ENCODE measurements around the gene CIDEA.

The CIDEA gene

DNA sequence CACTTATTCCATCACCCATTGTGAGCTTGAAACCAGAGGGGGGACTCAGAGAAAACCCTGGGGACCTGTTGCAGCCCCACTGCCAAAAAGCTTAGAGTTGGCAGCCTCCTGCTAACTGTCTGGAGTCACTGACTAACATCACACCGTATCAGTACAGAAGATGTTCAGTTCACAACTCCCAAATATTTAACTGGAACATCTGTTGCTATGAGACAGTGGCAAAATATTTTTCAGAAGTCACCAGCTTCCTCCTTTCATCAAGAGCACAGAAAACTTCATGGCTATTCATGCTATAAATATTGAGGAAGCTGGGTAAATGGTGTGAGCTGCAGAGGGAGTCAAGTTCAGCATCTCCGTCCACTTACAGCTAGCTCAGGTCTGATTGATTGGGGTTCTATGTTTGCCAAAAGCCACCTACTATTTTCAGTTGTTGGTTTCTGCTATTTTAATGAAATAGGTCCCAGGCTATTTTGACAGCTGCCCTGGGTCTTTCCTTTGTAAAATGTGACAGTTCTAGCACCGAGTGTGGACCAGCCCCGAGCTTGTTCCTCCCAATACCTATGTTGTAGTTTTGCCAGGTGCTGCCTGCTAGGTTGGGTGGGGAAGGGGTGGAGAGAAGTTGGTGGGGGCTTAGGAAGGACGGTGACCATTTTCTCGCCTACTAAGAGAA lies 63.6 kb downstream of the CIDEA start:
- H3K36me3 ChIP-seq, result no peaks in the 10 kb centered on the region; the same call in none of the 2 replicates
- no peak for DNase-seq
- H3K4me3 ChIP-seq (ENCODE audit: low read depth, low read length), result no peak overlapping the region
- H3K27me3 ChIP-seq (ENCODE audit: insufficient read depth, low read depth, severe bottlenecking), result no peaks in the 10 kb centered on the region
- no peak overlapping the region for H3K27ac ChIP-seq
- TF ChIP-seq, protein P1, sequence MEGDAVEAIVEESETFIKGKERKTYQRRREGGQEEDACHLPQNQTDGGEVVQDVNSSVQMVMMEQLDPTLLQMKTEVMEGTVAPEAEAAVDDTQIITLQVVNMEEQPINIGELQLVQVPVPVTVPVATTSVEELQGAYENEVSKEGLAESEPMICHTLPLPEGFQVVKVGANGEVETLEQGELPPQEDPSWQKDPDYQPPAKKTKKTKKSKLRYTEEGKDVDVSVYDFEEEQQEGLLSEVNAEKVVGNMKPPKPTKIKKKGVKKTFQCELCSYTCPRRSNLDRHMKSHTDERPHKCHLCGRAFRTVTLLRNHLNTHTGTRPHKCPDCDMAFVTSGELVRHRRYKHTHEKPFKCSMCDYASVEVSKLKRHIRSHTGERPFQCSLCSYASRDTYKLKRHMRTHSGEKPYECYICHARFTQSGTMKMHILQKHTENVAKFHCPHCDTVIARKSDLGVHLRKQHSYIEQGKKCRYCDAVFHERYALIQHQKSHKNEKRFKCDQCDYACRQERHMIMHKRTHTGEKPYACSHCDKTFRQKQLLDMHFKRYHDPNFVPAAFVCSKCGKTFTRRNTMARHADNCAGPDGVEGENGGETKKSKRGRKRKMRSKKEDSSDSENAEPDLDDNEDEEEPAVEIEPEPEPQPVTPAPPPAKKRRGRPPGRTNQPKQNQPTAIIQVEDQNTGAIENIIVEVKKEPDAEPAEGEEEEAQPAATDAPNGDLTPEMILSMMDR (IDR thresholded peaks at IDR 0.05; ENCODE audit: low read depth, low read length), result no peak
- H3K9me3 ChIP-seq (ENCODE audit: severe bottlenecking), result no peaks in the 10 kb centered on the region

DNA sequence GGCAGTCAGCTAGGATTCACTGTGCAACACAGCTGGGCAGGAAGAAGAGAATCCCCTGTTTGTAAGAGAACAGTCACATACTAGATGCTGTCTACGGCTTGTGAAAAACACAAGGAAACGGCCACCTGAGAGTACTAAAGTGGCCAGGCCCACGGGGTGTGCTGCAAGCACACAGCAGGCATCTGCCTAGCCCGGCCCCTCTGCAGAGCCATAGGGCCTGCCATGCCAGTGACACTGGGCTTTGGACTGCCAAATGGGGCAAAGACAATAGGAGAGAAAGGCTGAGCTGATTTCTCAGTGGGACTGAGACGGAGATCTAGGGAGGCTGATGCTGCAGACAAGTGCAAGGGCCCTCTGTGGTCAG lies 64.2 kb downstream of the CIDEA start:
- Histone ChIP-seq H3K9me3 (ENCODE audit: severe bottlenecking) (no peaks in the 10 kb centered on the region), H3K4me3 (ENCODE audit: low read depth, low read length) (no peak overlapping the region), H3K27me3 (ENCODE audit: insufficient read depth, low read depth, severe bottlenecking) (no peaks in the 10 kb centered on the region), H3K27ac (no peak overlapping the region), H3K36me3 (no peaks in the 10 kb centered on the region; the same call in none of the 2 replicates)
- no peak for DNase-seq
- TF ChIP-seq, protein P1 (IDR thresholded peaks at IDR 0.05; ENCODE audit: low read depth, low read length), result no peak

DNA sequence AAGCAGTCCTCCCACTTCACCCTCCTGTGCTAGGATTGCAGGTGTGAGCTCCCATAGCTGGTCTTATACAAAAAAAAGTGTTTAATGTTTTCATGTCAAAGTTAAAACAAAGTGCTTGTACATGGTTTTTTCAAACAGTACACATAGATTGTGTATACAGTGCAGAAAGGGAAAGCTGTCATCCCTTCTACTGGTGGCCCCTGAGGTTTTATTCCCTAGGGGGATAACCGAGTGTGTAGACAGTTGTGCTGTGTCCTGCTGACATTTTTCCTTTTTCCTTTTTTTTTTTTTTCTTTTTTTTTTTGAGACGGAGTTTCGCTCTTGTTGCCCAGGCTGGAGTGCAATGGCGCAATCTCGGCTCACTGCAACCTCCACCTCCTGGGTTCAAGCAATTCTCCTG lies 64.7 kb downstream of the CIDEA start:
- H3K36me3 ChIP-seq, result no peaks in the 10 kb centered on the region; the same call in none of the 2 replicates
- TF ChIP-seq, protein P1 (IDR thresholded peaks at IDR 0.05; ENCODE audit: low read depth, low read length), result no peak
- no peak overlapping the region for H3K27ac ChIP-seq
- H3K4me3 ChIP-seq (ENCODE audit: low read depth, low read length), result no peak overlapping the region
- no peaks in the 10 kb centered on the region for H3K9me3 ChIP-seq (ENCODE audit: severe bottlenecking)
- no peaks in the 10 kb centered on the region for H3K27me3 ChIP-seq (ENCODE audit: insufficient read depth, low read depth, severe bottlenecking)
- DNase-seq, result no peak

DNA sequence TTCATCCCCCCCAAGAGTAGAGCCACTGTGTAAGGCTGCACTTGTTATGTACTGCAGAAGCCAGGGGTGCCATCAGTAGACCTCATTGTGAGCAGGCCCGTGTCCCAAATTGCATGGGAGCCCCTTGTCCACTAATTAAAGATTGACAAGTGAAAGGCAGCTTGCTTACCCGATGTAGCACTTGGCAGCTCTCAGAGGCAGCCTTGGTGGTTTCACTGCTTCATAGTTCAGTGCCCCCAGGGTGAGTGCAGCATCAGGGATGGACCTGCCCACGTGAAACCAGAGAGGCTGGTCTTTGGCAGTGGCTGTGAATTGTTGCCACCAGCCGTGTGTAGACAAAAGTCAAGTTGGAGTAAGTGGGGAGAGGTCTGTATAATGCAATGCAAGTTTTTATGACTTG lies 67.2 kb downstream of the CIDEA start:
- no peak for DNase-seq
- TF ChIP-seq, protein P1 (IDR thresholded peaks at IDR 0.05; ENCODE audit: low read depth, low read length), result no peak
- Histone ChIP-seq H3K9me3 (ENCODE audit: severe bottlenecking) (no peaks in the 10 kb centered on the region), H3K27ac (no peak overlapping the region), H3K27me3 (ENCODE audit: insufficient read depth, low read depth, severe bottlenecking) (no peaks in the 10 kb centered on the region), H3K4me3 (ENCODE audit: low read depth, low read length) (no peak overlapping the region), H3K36me3 (peaks cover 16% of the 10 kb centered on the region)

DNA sequence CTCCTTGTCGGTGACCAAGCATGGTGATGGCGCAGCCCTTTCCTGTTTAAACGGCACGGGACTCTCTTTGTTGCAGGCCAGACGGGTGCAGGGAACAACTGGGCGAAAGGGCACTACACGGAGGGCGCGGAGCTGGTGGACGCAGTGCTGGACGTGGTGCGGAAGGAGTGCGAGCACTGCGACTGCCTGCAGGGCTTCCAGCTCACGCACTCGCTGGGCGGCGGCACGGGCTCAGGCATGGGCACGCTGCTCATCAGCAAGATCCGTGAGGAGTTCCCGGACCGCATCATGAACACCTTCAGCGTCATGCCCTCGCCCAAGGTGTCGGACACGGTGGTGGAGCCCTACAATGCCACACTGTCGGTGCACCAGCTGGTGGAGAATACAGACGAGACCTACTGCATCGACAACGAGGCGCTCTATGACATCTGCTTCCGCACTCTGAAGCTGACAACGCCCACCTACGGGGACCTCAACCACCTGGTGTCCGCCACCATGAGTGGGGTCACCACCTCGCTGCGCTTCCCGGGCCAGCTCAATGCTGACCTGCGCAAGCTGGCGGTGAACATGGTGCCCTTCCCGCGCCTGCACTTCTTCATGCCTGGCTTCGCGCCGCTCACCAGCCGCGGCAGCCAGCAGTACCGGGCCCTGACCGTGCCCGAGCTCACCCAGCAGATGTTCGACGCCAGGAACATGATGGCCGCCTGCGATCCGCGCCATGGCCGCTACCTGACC lies 71.0 kb downstream of the CIDEA start:
- H3K4me3 ChIP-seq (ENCODE audit: low read depth, low read length), result no peak overlapping the region
- H3K36me3 ChIP-seq, result peaks cover 48% of the 10 kb centered on the region
- H3K27me3 ChIP-seq (ENCODE audit: insufficient read depth, low read depth, severe bottlenecking), result no peaks in the 10 kb centered on the region

More for the DNA sequence above, 71.0 kb downstream of the CIDEA start:
- DNase-seq, result no peak
- H3K27ac ChIP-seq, result no peak overlapping the region
- TF ChIP-seq, protein P1 (IDR thresholded peaks at IDR 0.05; ENCODE audit: low read depth, low read length), result no peak
- no peaks in the 10 kb centered on the region for H3K9me3 ChIP-seq (ENCODE audit: severe bottlenecking)
